Esophagus squamous epithelium (tissue), 4 donors: ENCODE results near the gene ERC1.

Experiments used
- CTCF ChIP-seq, 6 experiments: fragments of 450-650 bp in 4 of 6; fragments of 200-600 bp in 2 of 6; sonication (generic) in 2 of 6; IDR thresholded peaks; one replicate each; pipeline ENCODE4 v1.5.1; 2016 to 2019; ENCODE audit warnings: antibody characterized with exemption in 6 of 6, mild to moderate bottlenecking in 4 of 6, moderate library complexity in 4 of 6
- POLR2A ChIP-seq, 4 donors: fragments of 450-650 bp; IDR thresholded peaks; one replicate each; pipeline ENCODE4 v1.6.1; 2017; ENCODE audit warnings: antibody characterized with exemption in 4 of 4, mild to moderate bottlenecking in 4 of 4, moderate library complexity in 3 of 4

GRCh38 chr12:979349-979748 is 11.7 kb upstream of the ERC1 start:
- TF ChIP-seq POLR2A (IDR thresholded peaks at IDR 0.05) (no peak), CTCF (IDR thresholded peaks at IDR 0.05) (no peak)
